ENCODE measurements around the gene PGK2. TPM values are rescaled to one million over a fixed set of nuclear protein-coding genes. Genes with fewer than 3 reads are reported as not detected.

Gene PGK2
- not detected in 2 replicates for total RNA-seq

DNA sequence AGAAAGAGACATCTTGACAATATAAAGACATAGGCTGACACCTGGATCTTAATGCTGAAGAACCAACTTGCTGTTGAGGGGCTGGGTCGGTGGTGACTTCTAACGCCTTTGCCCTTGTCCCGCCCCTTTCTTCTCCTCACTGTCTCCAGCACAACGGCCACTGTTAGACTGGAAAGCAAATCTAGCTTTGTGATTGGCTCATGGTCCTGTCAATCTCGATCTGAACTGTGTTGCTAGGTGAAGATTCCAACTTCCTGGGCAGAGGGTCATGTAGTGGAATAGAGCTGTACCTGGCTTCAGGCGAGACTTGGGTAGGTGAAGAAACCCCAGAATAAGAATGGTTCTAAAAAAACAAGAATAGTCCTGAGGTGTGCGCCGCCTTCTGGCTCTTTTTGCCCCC is at the start of gene PGK2:
PGK2 (minus strand) TSS at position 110 of the 400 bp plus-strand sequence; CDS start at position 12, 98 bp downstream.

GRCh38 chr6:49744259-49744658 is 42.8 kb downstream of the PGK2 start, which contains the start of gene CRISP3:
TSS of gene CRISP3 (minus strand) at chr6:49744388. CDS start at chr6:49744367, 21 bp downstream.

Other genes with a start within 250 kb of the PGK2 start
- gene C6orf141, start 236.6 kb downstream of the PGK2 start, total RNA-seq: 0.25 and 0.53 TPM in 2 replicates
- 0.06 TPM in 1 of 2 replicates, not detected in the other for gene RHAG, start 150.4 kb downstream of the PGK2 start, total RNA-seq
- not detected in 2 replicates for gene CRISP2, start 73.7 kb downstream of the PGK2 start, total RNA-seq
- not detected in 2 replicates for gene CRISP3, start 42.9 kb downstream of the PGK2 start, total RNA-seq
- gene CRISP1, start 79.2 kb upstream of the PGK2 start, total RNA-seq: not detected in 2 replicates
- gene DEFB114, start 176.9 kb upstream of the PGK2 start, total RNA-seq: not detected in 2 replicates
- not detected in 2 replicates for gene DEFB113, start 182.3 kb upstream of the PGK2 start, total RNA-seq
- not detected in 2 replicates for gene DEFB110, start 234.7 kb upstream of the PGK2 start, total RNA-seq

All from aortic smooth muscle cell (primary cell).